RCC 7860 (cell line): ENCODE results near the gene UNK.
"Not testable (repeated sequence)": the region's sequence is repeated elsewhere in the genome, so short reads cannot be mapped to it uniquely, and the experiment has no call there.

Experiments used
- DNase-seq: peaks from one replicate; pipeline ENCODE4 v3.0.0-alpha.2; 2015; ENCODE audit warnings: low spot score
- FAIRE-seq: peaks from 2 replicates; lab custom pipeline; 2012; peaks lifted over from hg19 to GRCh38; lab: Jason Lieb, UNC

UNK gene

GRCh38 chr17:75795820-75796607 is 11.4 kb downstream of the UNK start:
- DNase-seq (no peak), FAIRE-seq (no peak)

DNA sequence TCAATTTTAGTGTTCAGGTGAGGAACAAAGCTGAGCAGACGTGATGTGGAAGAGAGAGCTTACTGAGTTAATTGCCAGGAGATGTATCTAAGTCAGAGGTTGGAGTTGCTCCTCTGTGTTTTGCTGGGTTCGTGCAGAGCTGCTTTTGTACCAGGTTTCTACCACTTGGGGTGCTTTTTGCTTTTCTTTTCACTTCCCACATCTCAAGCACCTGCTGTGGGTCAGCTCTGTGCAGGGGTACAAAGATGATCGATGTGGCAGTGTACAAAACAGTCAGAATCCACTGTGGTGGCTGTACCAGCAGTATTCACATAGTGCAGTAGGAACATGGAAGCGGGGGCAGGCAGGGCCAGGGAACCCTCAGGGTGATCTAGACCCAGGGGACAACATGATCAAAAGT is 14.8 kb downstream of the UNK start:
- FAIRE-seq (no peak), DNase-seq (no peak)

DNA sequence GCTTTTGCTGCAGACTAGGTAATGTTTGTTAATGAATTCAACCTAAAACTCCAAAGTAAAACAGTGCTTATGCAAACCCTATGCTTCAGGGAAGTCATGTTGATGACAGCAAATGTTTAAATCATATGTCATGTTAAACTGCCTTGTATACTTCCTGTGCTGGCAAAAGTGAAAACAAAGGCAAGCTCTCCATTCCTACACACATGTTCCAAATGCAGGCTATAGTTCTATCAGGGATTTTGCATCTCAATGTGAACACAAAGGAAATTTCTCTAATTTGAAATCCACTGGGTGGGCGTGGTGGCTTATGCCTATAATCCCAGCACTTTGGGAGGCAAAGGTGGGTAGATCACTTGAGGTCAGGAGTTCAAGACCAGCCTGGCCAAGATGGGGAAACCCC is 19.3 kb downstream of the UNK start:
- DNase-seq (no peak), FAIRE-seq (no peak)

DNA sequence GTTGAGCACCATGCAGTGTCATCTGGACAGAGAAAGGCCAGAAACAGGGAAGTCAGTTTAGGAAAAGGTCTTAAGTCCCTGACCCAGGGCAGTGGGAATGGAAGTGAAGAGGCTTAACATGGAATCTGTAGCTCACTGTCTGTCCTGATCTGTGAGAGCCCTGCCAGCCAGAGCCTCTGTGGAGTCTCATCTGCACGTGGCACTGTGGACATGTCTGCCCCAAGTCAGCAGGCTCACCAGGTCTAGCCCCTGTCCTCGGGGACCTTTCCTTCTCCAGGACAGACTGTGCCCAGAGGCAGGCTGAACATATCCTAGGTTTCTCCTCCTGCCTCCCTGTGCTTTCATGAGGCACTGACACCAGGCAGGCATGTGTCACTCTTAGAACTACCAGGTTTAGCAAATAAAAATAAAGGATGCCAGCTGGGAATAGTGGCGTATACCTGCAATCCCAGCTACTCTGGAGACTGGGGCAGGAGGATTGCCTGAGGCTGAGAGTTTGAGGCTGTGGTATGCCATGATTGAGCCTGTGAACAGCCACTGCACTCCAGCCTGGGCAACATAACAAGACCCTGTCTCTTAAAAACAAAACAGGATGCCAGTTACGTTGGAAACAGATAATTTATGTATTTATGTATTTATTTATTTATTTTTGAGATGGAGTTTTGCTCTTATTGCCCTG is 22.4 kb downstream of the UNK start:
- DNase-seq, result no peak
- no peak for FAIRE-seq

GRCh38 chr17:75807861-75808260 is 23.3 kb downstream of the UNK start:
- DNase-seq, result no peak
- FAIRE-seq, result no peak

DNA sequence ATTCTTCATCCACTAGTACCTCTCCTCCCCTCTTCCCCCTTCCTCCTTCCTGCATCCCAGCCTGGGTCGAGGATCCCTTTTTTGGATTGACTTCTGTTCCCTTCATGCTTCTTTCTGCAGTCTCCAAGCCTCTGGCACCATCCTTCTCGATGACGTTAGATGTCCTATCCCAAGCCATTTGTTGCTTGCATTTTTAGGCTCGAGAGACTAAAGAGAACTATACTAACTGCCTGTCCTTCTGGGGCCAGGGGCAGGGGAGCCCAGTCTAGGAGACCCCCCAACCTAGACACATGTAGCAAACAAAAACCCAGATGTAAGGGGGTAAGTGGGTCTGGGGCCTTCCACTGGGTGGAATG is 23.9 kb downstream of the UNK start:
- DNase-seq (no peak), FAIRE-seq (no peak)

GRCh38 chr17:75808905-75809621 is 24.5 kb downstream of the UNK start:
- DNase-seq (peak; percentile 51), FAIRE-seq (peak; percentile 71)

DNA sequence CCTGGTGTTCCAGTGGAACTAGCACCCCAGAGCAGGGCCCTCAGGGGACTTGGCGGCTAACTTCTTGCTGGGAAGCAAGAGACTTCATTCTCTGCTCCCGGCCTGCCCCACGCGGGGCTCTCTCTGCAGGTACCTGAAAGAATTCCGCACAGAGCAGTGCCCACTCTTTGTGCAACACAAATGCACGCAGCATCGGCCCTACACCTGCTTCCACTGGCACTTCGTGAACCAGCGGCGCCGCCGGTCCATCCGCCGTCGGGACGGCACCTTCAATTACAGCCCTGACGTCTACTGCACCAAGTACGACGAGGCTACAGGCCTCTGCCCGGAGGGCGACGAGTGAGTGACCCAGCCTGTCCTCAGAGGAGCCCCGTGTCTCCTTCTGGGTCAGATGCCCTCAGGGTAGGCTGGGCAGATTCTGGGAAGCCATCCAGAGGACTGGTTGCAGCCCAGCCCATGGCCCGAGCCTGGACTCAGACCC is 25.1 kb downstream of the UNK start:
- no peak for DNase-seq
- no peak for FAIRE-seq

- DNase-seq (no peak), FAIRE-seq (no peak)
Measured at GRCh38 chr17:75810216-75810615, 25.6 kb downstream of the UNK start.

- FAIRE-seq, result not testable (repeated sequence)
Measured at GRCh38 chr17:75810756-75811155, 26.1 kb downstream of the UNK start.

GRCh38 chr17:75811174-75811573 is 26.6 kb downstream of the UNK start:
- FAIRE-seq (no peak), DNase-seq (no peak)

More at GRCh38 chr17:75810756-75811155, 26.1 kb downstream of the UNK start:
- not testable (repeated sequence) for DNase-seq

DNA sequence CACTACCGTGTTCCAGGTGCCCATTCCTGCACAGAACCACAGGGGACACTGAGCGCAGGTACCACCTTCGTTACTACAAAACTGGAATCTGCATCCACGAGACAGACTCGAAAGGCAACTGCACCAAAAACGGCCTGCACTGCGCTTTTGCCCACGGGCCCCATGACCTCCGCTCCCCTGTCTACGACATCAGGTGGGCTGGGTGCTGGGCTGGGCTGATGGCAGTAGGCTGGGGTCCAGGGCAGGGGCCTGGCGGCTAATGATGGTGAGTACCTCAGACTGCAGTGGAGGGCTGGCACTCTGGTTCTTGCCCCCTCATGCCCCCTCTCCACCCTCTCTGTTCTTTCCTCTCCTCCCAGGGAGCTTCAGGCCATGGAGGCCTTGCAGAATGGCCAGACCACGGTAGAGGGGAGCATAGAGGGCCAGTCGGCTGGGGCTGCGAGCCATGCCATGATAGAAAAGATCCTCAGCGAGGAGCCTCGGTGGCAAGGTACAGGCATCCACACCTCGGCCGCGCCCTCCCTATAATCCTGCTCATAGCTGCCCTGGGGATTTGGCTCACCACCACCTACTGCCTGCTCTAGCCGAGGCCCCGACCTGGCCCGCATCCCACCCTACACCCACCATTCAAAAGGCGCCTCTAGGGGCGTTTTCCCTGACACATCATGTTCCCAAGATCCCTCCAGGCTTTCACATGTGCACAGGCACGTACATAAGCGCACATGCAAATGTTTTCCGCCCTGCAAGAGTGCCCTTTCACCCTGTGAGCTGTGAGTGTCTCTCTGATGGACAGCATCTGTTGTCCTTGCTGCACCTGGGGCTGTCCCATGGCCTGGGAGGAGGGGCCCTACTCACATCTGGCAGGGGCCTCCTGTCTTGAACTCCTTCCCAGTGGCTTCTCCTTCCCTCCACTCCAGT is 27.7 kb downstream of the UNK start:
- DNase-seq (no peak), FAIRE-seq (no peak)

DNA sequence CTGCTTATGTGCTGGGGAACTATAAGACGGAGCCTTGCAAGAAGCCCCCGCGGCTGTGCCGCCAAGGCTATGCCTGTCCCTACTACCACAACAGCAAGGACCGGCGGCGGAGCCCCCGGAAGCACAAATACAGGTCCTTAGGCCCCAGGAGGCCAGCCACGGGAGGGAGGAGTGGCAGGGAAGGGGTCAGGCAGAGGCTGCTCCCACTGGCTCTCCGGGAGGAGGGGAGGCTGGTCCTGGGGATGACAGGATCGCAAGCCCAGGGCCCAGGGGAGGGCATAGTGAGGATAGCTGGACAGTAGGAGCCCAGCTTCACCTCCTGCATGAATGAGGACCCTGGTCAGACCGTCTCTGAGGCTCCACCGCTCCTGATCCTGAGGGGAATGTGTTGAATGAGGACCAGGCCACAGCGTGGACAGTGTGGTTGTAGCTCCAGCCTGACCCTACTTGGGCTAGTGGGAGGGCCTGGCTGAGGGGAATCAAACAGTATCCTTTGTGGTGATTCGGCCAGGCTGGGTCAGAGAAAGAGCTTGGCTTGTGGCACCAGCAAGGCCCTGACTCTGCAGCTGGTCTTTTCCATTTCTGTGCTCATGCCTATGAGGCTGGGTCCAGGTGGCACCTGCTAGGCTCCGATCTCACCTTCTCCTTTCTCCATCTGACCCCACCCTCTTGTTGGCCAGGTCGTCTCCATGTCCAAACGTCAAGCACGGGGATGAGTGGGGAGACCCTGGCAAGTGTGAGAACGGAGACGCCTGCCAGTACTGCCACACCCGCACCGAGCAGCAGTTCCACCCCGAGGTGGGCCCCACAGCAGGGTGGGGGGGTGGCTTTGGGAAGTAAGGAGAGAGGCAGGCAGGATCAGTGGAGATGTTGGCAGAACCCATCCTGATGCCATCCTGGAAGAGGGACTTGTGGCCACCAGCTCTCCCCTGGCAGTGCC is 28.7 kb downstream of the UNK start:
- FAIRE-seq (no peak), DNase-seq (no peak)

- FAIRE-seq (no peak), DNase-seq (no peak)
Measured at GRCh38 chr17:75814021-75814395, 29.4 kb downstream of the UNK start.

DNA sequence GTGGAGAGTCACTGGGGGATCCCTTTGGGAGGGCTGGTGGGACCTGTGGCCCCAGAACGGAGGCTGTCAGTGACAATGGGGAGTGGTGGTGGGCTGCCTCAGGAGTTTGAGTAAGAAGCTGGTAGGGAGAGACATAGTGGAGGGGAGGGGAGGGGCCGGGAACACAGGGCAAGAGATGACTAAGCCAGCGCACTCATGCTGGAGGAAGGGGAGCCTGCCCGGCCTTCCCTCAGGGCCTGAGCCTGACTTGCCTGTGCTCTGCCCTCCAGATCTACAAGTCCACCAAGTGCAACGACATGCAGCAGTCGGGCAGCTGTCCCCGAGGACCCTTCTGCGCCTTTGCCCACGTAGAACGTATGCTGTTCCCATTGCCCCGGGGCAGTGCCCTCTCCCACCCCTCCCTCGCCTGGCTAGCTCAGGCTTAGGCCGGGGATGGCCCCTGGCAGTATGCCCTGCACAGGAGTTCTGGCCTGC is 30.3 kb downstream of the UNK start:
- FAIRE-seq (no peak), DNase-seq (peak; percentile 18)

GRCh38 chr17:75815399-75815798 is 30.8 kb downstream of the UNK start:
- DNase-seq (no peak), FAIRE-seq (no peak)

GRCh38 chr17:75816693-75817092 is 32.1 kb downstream of the UNK start:
- FAIRE-seq (no peak), DNase-seq (no peak)

GRCh38 chr17:75817571-75817970 is 33.0 kb downstream of the UNK start:
- FAIRE-seq, result no peak
- DNase-seq, result no peak

DNA sequence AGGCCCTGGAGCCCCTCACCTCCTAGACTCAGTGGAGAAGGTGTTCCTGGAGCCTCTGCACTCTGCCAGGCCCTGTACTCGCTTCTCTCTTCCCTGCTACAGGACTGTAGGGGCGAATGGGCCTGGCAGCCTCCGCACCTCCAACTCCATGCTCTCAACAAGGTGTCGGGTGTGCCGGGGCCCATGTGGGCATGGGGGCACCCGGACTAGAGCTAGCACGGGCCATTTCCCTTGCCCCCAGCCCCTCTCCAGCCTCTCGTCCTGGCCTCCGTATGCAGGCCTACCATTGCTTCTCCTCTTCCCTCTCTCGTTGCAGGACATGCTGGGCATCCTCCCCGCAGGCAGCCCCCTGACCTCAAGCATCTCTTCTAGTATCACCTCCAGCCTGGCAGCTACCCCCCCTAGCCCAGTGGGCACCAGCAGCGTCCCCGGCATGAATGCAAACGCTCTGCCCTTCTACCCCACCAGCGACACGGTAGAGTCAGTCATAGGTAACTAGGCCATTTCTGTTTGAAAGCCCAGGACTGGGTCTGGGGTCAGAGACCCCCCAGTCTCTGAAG is 33.8 kb downstream of the UNK start:
- DNase-seq (no peak), FAIRE-seq (no peak)
